Endodermal cell (in vitro differentiated cells): ENCODE measurements around the gene DTNBP1. TPM values are rescaled to one million over a fixed set of nuclear protein-coding genes. Genes with fewer than 3 reads are reported as not detected.
A peak's percentile ranks its signal among the peaks of the same experiment; 100 is the strongest.

ENCODE experiments used
- DNase-seq: peaks from one replicate; pipeline ENCODE4 v3.0.0-alpha.2; 2017
- H3K27ac ChIP-seq: 2 replicates; pipeline ENCODE4 v1.5.1; 2013; ENCODE audit warnings: mild to moderate bottlenecking, low read depth, low read length, moderate library complexity
- H3K27me3 ChIP-seq: 2 replicates; pipeline ENCODE4 v1.6.1; 2013; ENCODE audit warnings: mild to moderate bottlenecking, low read length, moderate library complexity; ENCODE audit not compliant: insufficient read depth, control insufficient read depth, poor library complexity, severe bottlenecking
- H3K36me3 ChIP-seq: 2 replicates; pipeline ENCODE4 v1.7.0; 2013; ENCODE audit warnings: mild to moderate bottlenecking, low read length, moderate library complexity; ENCODE audit not compliant: control insufficient read depth, insufficient read depth
- H3K4me1 ChIP-seq: one replicate; pipeline ENCODE4 v1.7.0; 2013; ENCODE audit warnings: low read length; ENCODE audit not compliant: control insufficient read depth, insufficient read depth
- H3K4me3 ChIP-seq: 2 replicates; pipeline ENCODE4 v1.5.1; 2013; ENCODE audit warnings: mild to moderate bottlenecking, low read length, moderate library complexity
- H3K9ac ChIP-seq: 2 replicates; pipeline ENCODE4 v1.6.1; 2013; ENCODE audit warnings: mild to moderate bottlenecking, low read length, moderate library complexity; ENCODE audit not compliant: poor library complexity, severe bottlenecking; ENCODE audit errors: extremely low read depth
- H3K9me3 ChIP-seq: 2 replicates; pipeline ENCODE4 v1.6.1; 2013; ENCODE audit warnings: mild to moderate bottlenecking, low read length, moderate library complexity; ENCODE audit not compliant: control insufficient read depth
- H3K27ac Mint-ChIP-seq: 2 replicates; pipeline ENCODE4 v1.8.0; 2020; ENCODE audit warnings: mixed read lengths
- H3K27me3 Mint-ChIP-seq: 2 replicates; pipeline ENCODE4 v1.8.0; 2021; ENCODE audit warnings: mild to moderate bottlenecking, mixed read lengths; ENCODE audit not compliant: insufficient read depth
- H3K36me3 Mint-ChIP-seq: 2 replicates; pipeline ENCODE4 v1.8.0; 2020; ENCODE audit warnings: low read depth, mixed read lengths
- H3K4me1 Mint-ChIP-seq: 2 replicates; pipeline ENCODE4 v1.8.0; 2020; ENCODE audit warnings: mixed read lengths
- H3K4me3 Mint-ChIP-seq: 2 replicates; pipeline ENCODE4 v1.8.0; 2020; ENCODE audit warnings: mild to moderate bottlenecking, moderate library complexity, mixed read lengths
- H3K9me3 Mint-ChIP-seq: 2 replicates; pipeline ENCODE4 v1.8.0; 2020; ENCODE audit warnings: mild to moderate bottlenecking, mixed read lengths
- CTCF ChIP-seq: fragments of 200-600 bp; sonication (generic); conservative IDR thresholded peaks from 2 replicates; pipeline ENCODE4 v1.5.0; 2021; ENCODE audit warnings: antibody characterized with exemption, mild to moderate bottlenecking
- WGBS, 2 experiments: methylation state at CpG; one replicate each; pipeline versions ENCODE4 v1.1.5 to v1.1.7; 2013; ENCODE audit warnings: missing lambda C conversion rate in 2 of 2, mixed read lengths in 1 of 2; ENCODE audit not compliant: insufficient coverage in 1 of 2, insufficient read length in 1 of 2; 5-methylcytosine and 5-hydroxymethylcytosine counted together
- total RNA-seq, 2 donors: library from RNA; stranded (reverse); fragmentation: NEBNext Ultra II Directional in 1 of 2; extraction: Animal tissue kit (Norgen Biotek cat#: 25700) in 1 of 2; gene quantifications; 2 replicates in 1 of 2; 3 replicates in 1 of 2; pipeline ENCODE4 v1.2.1, GENCODE V29; 2021

The DTNBP1 gene
- total RNA-seq, 2 donors from 2014 or later, result 14.1 to 31.4 TPM

- Mint-ChIP-seq H3K4me1 (peaks cover 2% of the 10 kb centered on the region), H3K36me3 (peaks cover 76% of the 10 kb centered on the region), H3K9me3 (no peaks in the 10 kb centered on the region), H3K4me3 (no peak overlapping the region), H3K27me3 (no peaks in the 10 kb centered on the region), H3K27ac (peak overlapping the region; percentile 68)
- Histone ChIP-seq H3K4me3 (no peak overlapping the region), H3K4me1 (no peaks in the 10 kb centered on the region), H3K27me3 (no peaks in the 10 kb centered on the region), H3K9ac (no peak overlapping the region), H3K36me3 (peaks cover 89% of the 10 kb centered on the region), H3K27ac (no peak overlapping the region), H3K9me3 (no peaks in the 10 kb centered on the region)
- 94% methylated on average over 6 of the region's 6 CpGs; no CpG with 5 or more reads in 1 of the 2 experiments for WGBS, 2 experiments
- DNase-seq, result peak; percentile 59
- no peak for TF ChIP-seq CTCF
These were observed 154.4 kb downstream of the DTNBP1 start for GRCh38 chr6:15508441-15508871.

GRCh38 chr6:15507746-15508145 is 155.1 kb downstream of the DTNBP1 start:
- no peaks in the 10 kb centered on the region for H3K27me3 ChIP-seq
- H3K9me3 Mint-ChIP-seq, result no peaks in the 10 kb centered on the region
- TF ChIP-seq CTCF, result no peak
- H3K36me3 ChIP-seq, result peaks cover 89% of the 10 kb centered on the region
- no peak overlapping the region for H3K4me3 Mint-ChIP-seq
- WGBS, 2 experiments, result 88 to 99% methylated on average over 12 to 14 of the region's 14 CpGs
- peaks cover 2% of the 10 kb centered on the region for H3K4me1 Mint-ChIP-seq
- H3K27ac Mint-ChIP-seq, result no peak overlapping the region
- no peak overlapping the region for H3K9ac ChIP-seq
- no peaks in the 10 kb centered on the region for H3K9me3 ChIP-seq
- DNase-seq, result no peak
- H3K4me3 ChIP-seq, result no peak overlapping the region
- no peaks in the 10 kb centered on the region for H3K4me1 ChIP-seq
- peaks cover 77% of the 10 kb centered on the region for H3K36me3 Mint-ChIP-seq
- no peak overlapping the region for H3K27ac ChIP-seq
- H3K27me3 Mint-ChIP-seq, result no peaks in the 10 kb centered on the region

GRCh38 chr6:15507221-15507620 is 155.6 kb downstream of the DTNBP1 start:
- Mint-ChIP-seq H3K27ac (peak overlapping the region; percentile 73), H3K9me3 (no peaks in the 10 kb centered on the region), H3K36me3 (peaks cover 77% of the 10 kb centered on the region), H3K4me3 (no peak overlapping the region), H3K4me1 (peaks cover 2% of the 10 kb centered on the region), H3K27me3 (no peaks in the 10 kb centered on the region)
- Histone ChIP-seq H3K4me1 (no peaks in the 10 kb centered on the region), H3K27me3 (no peaks in the 10 kb centered on the region), H3K9ac (no peak overlapping the region), H3K9me3 (no peaks in the 10 kb centered on the region), H3K27ac (no peak overlapping the region), H3K4me3 (no peak overlapping the region), H3K36me3 (peaks cover 89% of the 10 kb centered on the region)
- no peak for TF ChIP-seq CTCF
- DNase-seq, result no peak
- WGBS, 2 experiments, result 94 to 97% methylated on average over 11 of the region's 11 CpGs
